Peyer's patch (tissue), 4 donors: ENCODE measurements around the gene ATP11B. TPM values are rescaled to one million over a fixed set of nuclear protein-coding genes. Genes with fewer than 3 reads are reported as not detected.

ENCODE experiments used
- DNase-seq, 3 donors: peaks; one replicate each; pipeline ENCODE4 v3.0.0-alpha.2; 2017 to 2019
- H3K27ac ChIP-seq, 4 donors: fragments of 200-600 bp; sonication (generic); one replicate each; pipeline ENCODE4 v1.5.1; 2016 to 2019
- H3K27me3 ChIP-seq, 2 donors: fragments of 200-600 bp; sonication (generic); one replicate each; pipeline ENCODE4 v1.5.1; 2019
- H3K36me3 ChIP-seq, 3 donors: fragments of 200-600 bp; sonication (generic); one replicate each; pipeline ENCODE4 v1.5.1; 2016 to 2019
- H3K4me1 ChIP-seq, 4 donors: fragments of 200-600 bp; sonication (generic); one replicate each; pipeline ENCODE4 v1.5.1; 2016 to 2019
- H3K4me3 ChIP-seq, 4 donors: fragments of 200-600 bp; sonication (generic); 1 replicate in 3 of 4; 2 replicates in 1 of 4; pipeline ENCODE4 v1.5.1; 2016 to 2019; ENCODE audit warnings: mild to moderate bottlenecking in 1 of 4
- H3K9me3 ChIP-seq, 4 donors: fragments of 200-600 bp; sonication (generic); one replicate each; pipeline ENCODE4 v1.5.1; 2016 to 2019; ENCODE audit warnings: mild to moderate bottlenecking in 1 of 4
- CTCF ChIP-seq, 6 experiments: fragments of 450-650 bp in 4 of 6; fragments of 200-600 bp in 2 of 6; sonication (generic) in 1 of 6; IDR thresholded peaks; one replicate each; pipeline ENCODE4 v1.5.1; 2017 to 2019; ENCODE audit warnings: antibody characterized with exemption in 6 of 6, mild to moderate bottlenecking in 3 of 6, moderate library complexity in 1 of 6
- POLR2A ChIP-seq, 2 donors: fragments of 450-650 bp; IDR thresholded peaks; one replicate each; pipeline ENCODE4 v1.5.1; 2017; ENCODE audit warnings: antibody characterized with exemption in 2 of 2, mild to moderate bottlenecking in 2 of 2, moderate library complexity in 2 of 2
- total RNA-seq, 4 donors: library from RNA; depleted of rRNA; stranded (reverse); fragments of >200 nt; gene quantifications; one replicate each; pipeline ENCODE4 v1.1.0, GENCODE V29; 2016

Gene ATP11B
- total RNA-seq, 4 donors from 2014 or later = 93.3 to 145 (median 116) TPM

GRCh38 chr3:182920515-182921084, 127.3 kb downstream of the ATP11B start:
- DNase-seq = no peak

GRCh38 chr3:182921665-182922355, 128.5 kb downstream of the ATP11B start:
- Histone ChIP-seq H3K27me3 (no peaks in the 10 kb centered on the region), H3K9me3 (no peaks in the 10 kb centered on the region), H3K4me3 (no peak overlapping the region), H3K27ac (no peak overlapping the region), H3K36me3 (peaks cover 0 to 11% (median 0%) of the 10 kb centered on the region in 3 donors), H3K4me1 (no peaks in the 10 kb centered on the region)
- TF ChIP-seq CTCF (IDR thresholded peaks at IDR 0.05) = no peak
- no peak for TF ChIP-seq POLR2A (IDR thresholded peaks at IDR 0.05)
- DNase-seq = no peak

More at GRCh38 chr3:182920515-182921084, 127.3 kb downstream of the ATP11B start:
- no peaks in the 10 kb centered on the region for H3K4me1 ChIP-seq
- H3K9me3 ChIP-seq = no peaks in the 10 kb centered on the region
- no peak overlapping the region for H3K4me3 ChIP-seq
- H3K36me3 ChIP-seq = peaks cover 0 to 11% (median 0%) of the 10 kb centered on the region in 3 donors
- H3K27ac ChIP-seq = no peak overlapping the region
- no peaks in the 10 kb centered on the region for H3K27me3 ChIP-seq
- no peak for TF ChIP-seq CTCF (IDR thresholded peaks at IDR 0.05)
- TF ChIP-seq POLR2A (IDR thresholded peaks at IDR 0.05) = no peak

GRCh38 chr3:182925330-182925943, 132.1 kb downstream of the ATP11B start:
- H3K36me3 ChIP-seq = peaks cover 0 to 5% (median 0%) of the 10 kb centered on the region in 3 donors
- no peak overlapping the region for H3K27ac ChIP-seq
- no peaks in the 10 kb centered on the region for H3K27me3 ChIP-seq
- no peak for DNase-seq
- no peak for TF ChIP-seq POLR2A (IDR thresholded peaks at IDR 0.05)
- TF ChIP-seq CTCF (IDR thresholded peaks at IDR 0.05) = no peak
- no peak overlapping the region for H3K4me3 ChIP-seq
- no peaks in the 10 kb centered on the region for H3K4me1 ChIP-seq
- no peaks in the 10 kb centered on the region for H3K9me3 ChIP-seq

GRCh38 chr3:182925944-182926337, 132.6 kb downstream of the ATP11B start:
- Histone ChIP-seq H3K4me3 (no peak overlapping the region), H3K27ac (no peak overlapping the region)

GRCh38 chr3:182935803-182936202, 142.5 kb downstream of the ATP11B start:
- Histone ChIP-seq H3K4me1 (no peaks in the 10 kb centered on the region), H3K36me3 (peaks cover 0 to 5% (median 0%) of the 10 kb centered on the region in 3 donors), H3K4me3 (no peak overlapping the region), H3K27me3 (no peaks in the 10 kb centered on the region), H3K9me3 (no peaks in the 10 kb centered on the region), H3K27ac (no peak overlapping the region)
- TF ChIP-seq POLR2A (IDR thresholded peaks at IDR 0.05) (no peak), CTCF (IDR thresholded peaks at IDR 0.05) (no peak)
- no peak for DNase-seq

More at GRCh38 chr3:182925944-182926337, 132.6 kb downstream of the ATP11B start:
- Histone ChIP-seq H3K9me3 (no peaks in the 10 kb centered on the region), H3K4me1 (no peaks in the 10 kb centered on the region), H3K36me3 (peaks cover 0 to under 1% (median 0%) of the 10 kb centered on the region in 3 donors), H3K27me3 (no peaks in the 10 kb centered on the region)
- DNase-seq = no peak
- TF ChIP-seq POLR2A (IDR thresholded peaks at IDR 0.05) = no peak
- TF ChIP-seq CTCF (IDR thresholded peaks at IDR 0.05) = no peak
